Neural crest cell (in vitro differentiated cells): ENCODE measurements around the gene ENOX1. TPM values are rescaled to one million over a fixed set of nuclear protein-coding genes. Genes with fewer than 3 reads are reported as not detected.

Experiments used
- DNase-seq: peaks from one replicate; pipeline ENCODE4 v3.0.0; 2021; ENCODE audit warnings: low read depth, mixed read lengths, low spot score
- H3K27ac Mint-ChIP-seq: one replicate; pipeline ENCODE4 v1.8.0; 2021; ENCODE audit warnings: mild to moderate bottlenecking, mixed read lengths; ENCODE audit not compliant: unreplicated experiment
- H3K27me3 Mint-ChIP-seq: 2 replicates; pipeline ENCODE4 v1.8.0; 2021; ENCODE audit warnings: low read depth, mild to moderate bottlenecking, mixed read lengths
- H3K36me3 Mint-ChIP-seq: 2 replicates; pipeline ENCODE4 v1.8.0; 2021; ENCODE audit warnings: low read depth, mild to moderate bottlenecking, mixed read lengths
- H3K4me1 Mint-ChIP-seq: 2 replicates; pipeline ENCODE4 v1.8.0; 2021; ENCODE audit warnings: mixed read lengths
- H3K4me3 Mint-ChIP-seq: one replicate; pipeline ENCODE4 v1.8.0; 2021; ENCODE audit warnings: mild to moderate bottlenecking, mixed read lengths
- H3K9me3 Mint-ChIP-seq: 2 replicates; pipeline ENCODE4 v1.8.0; 2021; ENCODE audit warnings: mixed read lengths
- total RNA-seq: library from RNA; stranded (reverse); gene quantifications from 2 replicates; pipeline ENCODE4 v1.2.1, GENCODE V29; 2021
- TF ChIP-seq, protein P1 (sequence below): fragments of 200-600 bp; sonication (generic); conservative IDR thresholded peaks from 2 replicates; pipeline ENCODE4 v1.5.0; 2021; ENCODE audit warnings: antibody characterized with exemption, mild to moderate bottlenecking

ENOX1 gene
- total RNA-seq, 1 donor from 2014 or later: 3.8 TPM

DNA sequence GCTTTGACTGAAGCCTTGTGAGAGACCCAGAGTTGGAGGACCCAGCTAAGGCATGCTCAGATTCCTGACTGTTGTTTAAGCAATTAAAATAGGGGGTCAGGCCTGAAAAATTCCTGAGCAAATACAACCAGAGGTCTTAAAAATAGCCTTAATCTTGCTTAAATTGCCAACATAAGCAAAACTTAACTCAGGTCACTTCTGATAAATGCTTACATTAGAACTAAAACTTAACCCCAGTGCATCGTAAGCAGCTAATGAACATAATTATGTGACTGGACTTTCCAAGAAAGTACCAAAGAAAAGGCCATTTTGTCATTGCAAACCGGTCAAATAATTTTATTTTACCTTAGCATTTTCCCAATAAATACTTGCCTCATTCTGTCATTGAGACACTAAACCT lies 294.5 kb downstream of the ENOX1 start:
- Mint-ChIP-seq H3K4me3 (no peak overlapping the region), H3K27ac (no peak overlapping the region), H3K27me3 (no peaks in the 10 kb centered on the region), H3K4me1 (no peaks in the 10 kb centered on the region), H3K9me3 (peaks cover 7% of the 10 kb centered on the region), H3K36me3 (no peaks in the 10 kb centered on the region)
- TF ChIP-seq, protein P1, sequence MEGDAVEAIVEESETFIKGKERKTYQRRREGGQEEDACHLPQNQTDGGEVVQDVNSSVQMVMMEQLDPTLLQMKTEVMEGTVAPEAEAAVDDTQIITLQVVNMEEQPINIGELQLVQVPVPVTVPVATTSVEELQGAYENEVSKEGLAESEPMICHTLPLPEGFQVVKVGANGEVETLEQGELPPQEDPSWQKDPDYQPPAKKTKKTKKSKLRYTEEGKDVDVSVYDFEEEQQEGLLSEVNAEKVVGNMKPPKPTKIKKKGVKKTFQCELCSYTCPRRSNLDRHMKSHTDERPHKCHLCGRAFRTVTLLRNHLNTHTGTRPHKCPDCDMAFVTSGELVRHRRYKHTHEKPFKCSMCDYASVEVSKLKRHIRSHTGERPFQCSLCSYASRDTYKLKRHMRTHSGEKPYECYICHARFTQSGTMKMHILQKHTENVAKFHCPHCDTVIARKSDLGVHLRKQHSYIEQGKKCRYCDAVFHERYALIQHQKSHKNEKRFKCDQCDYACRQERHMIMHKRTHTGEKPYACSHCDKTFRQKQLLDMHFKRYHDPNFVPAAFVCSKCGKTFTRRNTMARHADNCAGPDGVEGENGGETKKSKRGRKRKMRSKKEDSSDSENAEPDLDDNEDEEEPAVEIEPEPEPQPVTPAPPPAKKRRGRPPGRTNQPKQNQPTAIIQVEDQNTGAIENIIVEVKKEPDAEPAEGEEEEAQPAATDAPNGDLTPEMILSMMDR: no peak
- no peak for DNase-seq

- TF ChIP-seq, protein P1: no peak
- H3K27me3 Mint-ChIP-seq: no peaks in the 10 kb centered on the region
- H3K9me3 Mint-ChIP-seq: peaks cover 7% of the 10 kb centered on the region
- no peaks in the 10 kb centered on the region for H3K36me3 Mint-ChIP-seq
- H3K4me3 Mint-ChIP-seq: no peak overlapping the region
- no peaks in the 10 kb centered on the region for H3K4me1 Mint-ChIP-seq
- no peak for DNase-seq
- H3K27ac Mint-ChIP-seq: no peak overlapping the region
Measured at GRCh38 chr13:43489233-43489632, 297.5 kb downstream of the ENOX1 start.

GRCh38 chr13:43487885-43488284 lies 298.9 kb downstream of the ENOX1 start:
- Mint-ChIP-seq H3K9me3 (peaks cover 5% of the 10 kb centered on the region), H3K27ac (no peak overlapping the region), H3K27me3 (no peaks in the 10 kb centered on the region), H3K4me1 (peaks cover 4% of the 10 kb centered on the region), H3K4me3 (no peak overlapping the region), H3K36me3 (no peaks in the 10 kb centered on the region)
- no peak for DNase-seq
- TF ChIP-seq, protein P1: no peak

DNA sequence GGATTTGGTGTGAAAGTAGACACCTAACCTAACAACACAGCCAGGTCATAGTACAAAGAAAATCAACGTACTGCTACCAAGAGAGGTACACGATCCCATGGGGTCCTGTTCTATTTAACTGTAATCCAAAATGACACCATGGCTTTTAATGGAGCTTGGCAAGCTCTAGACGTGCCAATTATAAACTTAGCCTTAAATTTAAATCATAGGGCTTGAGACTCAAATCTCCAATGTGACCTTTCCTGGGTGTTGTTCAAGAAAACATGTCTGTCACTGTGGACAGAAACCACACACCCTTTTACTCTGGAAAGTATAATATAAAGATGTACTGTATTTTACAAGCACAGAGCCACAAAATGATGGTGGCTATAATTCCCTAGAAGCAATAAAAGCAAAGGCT lies 299.3 kb downstream of the ENOX1 start:
- TF ChIP-seq, protein P1: no peak
- Mint-ChIP-seq H3K9me3 (peaks cover 4% of the 10 kb centered on the region), H3K36me3 (no peaks in the 10 kb centered on the region), H3K4me3 (no peak overlapping the region), H3K27ac (no peak overlapping the region), H3K4me1 (peaks cover 4% of the 10 kb centered on the region), H3K27me3 (no peaks in the 10 kb centered on the region)
- DNase-seq: no peak

DNA sequence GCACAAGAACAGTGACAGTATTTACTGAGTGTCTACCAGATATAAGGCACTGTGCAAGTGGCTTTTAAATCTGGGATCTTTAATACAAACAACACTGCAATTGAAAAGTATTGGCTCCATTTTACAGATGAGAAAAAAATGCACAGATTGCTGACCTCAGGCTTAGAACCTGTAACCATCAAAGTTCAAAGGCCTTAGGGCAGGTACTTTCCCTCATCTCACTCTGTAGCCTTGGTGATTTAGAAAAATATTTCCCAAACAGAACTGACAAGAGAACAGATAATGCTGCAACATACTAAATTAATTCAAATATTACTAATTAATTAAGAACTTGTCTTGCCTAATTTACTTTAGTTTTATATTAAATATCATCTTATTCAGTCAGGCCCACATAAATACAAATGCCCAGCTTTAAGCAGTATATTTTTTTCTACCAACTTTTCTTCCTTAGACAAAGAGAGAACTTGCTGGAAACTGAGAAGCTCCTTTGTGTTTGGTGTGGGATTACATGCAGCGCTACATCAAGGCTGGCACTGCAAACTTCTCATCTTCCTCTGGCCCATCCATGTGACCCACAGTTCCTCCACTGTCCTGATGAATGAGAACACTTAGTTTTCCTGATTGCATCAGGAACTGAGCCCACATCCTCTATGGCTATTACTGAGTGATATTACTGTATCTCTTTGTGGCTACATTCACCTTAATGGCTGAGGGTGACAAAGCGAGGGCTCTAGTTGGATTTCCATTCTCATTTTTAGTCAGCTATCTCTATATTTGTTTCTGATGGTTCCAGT lies 302.1 kb downstream of the ENOX1 start:
- Mint-ChIP-seq H3K36me3 (no peaks in the 10 kb centered on the region), H3K27me3 (no peaks in the 10 kb centered on the region), H3K27ac (no peak overlapping the region), H3K4me3 (no peak overlapping the region), H3K4me1 (peaks cover 4% of the 10 kb centered on the region), H3K9me3 (no peaks in the 10 kb centered on the region)
- TF ChIP-seq, protein P1: no peak
- DNase-seq: no peak
